PC-9 (cell line): ENCODE data around the gene UNC13C.

ENCODE experiments used
- EZH2 ChIP-seq: fragments of 200-600 bp; sonication (generic); IDR thresholded peaks from 2 replicates; pipeline ENCODE4 v1.8.0; 2017; ENCODE audit warnings: antibody characterized with exemption, low read depth
- TF ChIP-seq, protein P1 (sequence below): fragments of 200-600 bp; sonication (generic); conservative IDR thresholded peaks from 2 replicates; pipeline ENCODE4 v1.6.1; 2017; ENCODE audit warnings: mixed run types, antibody characterized with exemption, mild to moderate bottlenecking, moderate library complexity

DNA sequence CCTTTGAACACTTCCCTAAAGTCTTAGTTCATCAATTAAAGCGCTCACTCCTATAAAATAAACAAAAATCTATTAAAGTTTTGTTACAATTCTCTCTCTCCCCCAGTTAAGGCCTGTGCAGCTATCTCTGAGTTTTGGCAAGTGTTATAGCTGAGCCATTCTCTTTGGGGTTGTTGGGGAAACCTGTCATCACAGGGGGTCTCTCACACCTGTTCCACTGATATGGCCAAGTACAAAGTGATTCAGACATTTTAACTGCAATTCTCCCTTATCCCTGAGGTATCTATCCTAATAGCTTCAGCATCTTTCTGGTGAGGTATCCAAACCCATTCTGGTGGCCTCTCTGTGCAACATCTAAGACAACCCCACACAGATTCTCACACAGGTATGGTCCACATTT is 116.4 kb downstream of the UNC13C start:
- TF ChIP-seq, protein P1, sequence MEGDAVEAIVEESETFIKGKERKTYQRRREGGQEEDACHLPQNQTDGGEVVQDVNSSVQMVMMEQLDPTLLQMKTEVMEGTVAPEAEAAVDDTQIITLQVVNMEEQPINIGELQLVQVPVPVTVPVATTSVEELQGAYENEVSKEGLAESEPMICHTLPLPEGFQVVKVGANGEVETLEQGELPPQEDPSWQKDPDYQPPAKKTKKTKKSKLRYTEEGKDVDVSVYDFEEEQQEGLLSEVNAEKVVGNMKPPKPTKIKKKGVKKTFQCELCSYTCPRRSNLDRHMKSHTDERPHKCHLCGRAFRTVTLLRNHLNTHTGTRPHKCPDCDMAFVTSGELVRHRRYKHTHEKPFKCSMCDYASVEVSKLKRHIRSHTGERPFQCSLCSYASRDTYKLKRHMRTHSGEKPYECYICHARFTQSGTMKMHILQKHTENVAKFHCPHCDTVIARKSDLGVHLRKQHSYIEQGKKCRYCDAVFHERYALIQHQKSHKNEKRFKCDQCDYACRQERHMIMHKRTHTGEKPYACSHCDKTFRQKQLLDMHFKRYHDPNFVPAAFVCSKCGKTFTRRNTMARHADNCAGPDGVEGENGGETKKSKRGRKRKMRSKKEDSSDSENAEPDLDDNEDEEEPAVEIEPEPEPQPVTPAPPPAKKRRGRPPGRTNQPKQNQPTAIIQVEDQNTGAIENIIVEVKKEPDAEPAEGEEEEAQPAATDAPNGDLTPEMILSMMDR: no peak
- TF ChIP-seq EZH2: no peak
